ENCODE measurements around the gene RABL2A. TPM values are rescaled to one million over a fixed set of nuclear protein-coding genes. Genes with fewer than 3 reads are reported as not detected.
"Not testable (repeated sequence)": the region's sequence is repeated elsewhere in the genome, so short reads cannot be mapped to it uniquely, and the experiment has no call there.

Gene RABL2A
- total RNA-seq, 1 donor from 2014 or later: 8.9 TPM

DNA sequence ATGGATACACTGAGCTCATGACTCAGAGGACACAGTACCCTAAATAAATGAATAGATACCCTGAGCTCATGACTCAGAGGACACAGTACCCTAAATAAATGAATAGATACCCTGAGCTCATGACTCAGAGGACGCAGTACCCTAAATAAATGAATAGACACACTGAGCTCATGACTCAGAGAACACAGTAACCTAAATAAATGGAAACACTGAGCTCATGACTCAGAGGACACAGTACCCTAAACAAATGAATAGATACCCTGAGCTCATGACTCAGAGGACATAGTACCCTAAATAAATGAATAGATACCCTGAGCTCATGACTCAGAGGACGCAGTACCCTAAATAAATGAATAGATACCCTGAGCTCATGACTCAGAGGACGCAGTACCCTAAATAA lies 25.5 kb downstream of the RABL2A start:
- H3K4me1 ChIP-seq (ENCODE audit: control insufficient read depth in 3 of 3, insufficient read depth in 3 of 3, low read length in 3 of 3); H3K27me3 ChIP-seq (ENCODE audit: control insufficient read depth in 3 of 3, insufficient read depth in 3 of 3, low read length in 3 of 3); H3K36me3 ChIP-seq (ENCODE audit: control insufficient read depth in 3 of 3, insufficient read depth in 3 of 3, low read length in 3 of 3); H3K9ac ChIP-seq (ENCODE audit: low read depth in 1 of 3, low read length in 3 of 3); H3K27ac ChIP-seq (ENCODE audit: low read depth, low read length); H3K9me3 ChIP-seq (ENCODE audit: control insufficient read depth in 3 of 3, low read length in 3 of 3); H3K4me3 ChIP-seq (ENCODE audit: low read length in 3 of 3): not testable (repeated sequence)

DNA sequence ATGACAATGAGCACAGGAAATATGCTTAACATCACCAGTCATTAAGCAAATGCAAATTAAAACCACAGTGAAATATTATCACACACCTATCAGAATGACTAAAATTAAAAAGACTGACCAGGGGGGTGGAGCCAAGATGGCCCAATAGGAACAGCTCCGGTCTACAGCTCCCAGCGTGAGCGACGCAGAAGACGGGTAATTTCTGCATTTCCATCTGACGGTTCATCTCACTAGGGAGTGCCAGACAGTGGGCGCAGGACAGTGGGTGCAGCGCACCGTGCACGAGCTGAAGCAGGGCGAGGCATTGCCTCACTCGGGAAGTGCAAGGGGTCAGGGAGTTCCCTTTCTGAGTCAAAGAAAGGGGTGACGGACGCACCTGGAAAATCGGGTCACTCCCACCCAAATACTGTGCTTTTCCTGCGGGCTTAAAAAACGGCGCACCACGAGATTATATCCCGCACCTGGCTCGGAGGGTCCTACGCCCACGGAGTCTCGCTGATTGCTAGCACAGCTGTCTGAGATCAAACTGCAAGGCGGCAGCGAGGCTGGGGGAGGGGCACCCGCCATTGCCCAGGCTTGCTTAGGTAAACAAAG lies 29.1 kb downstream of the RABL2A start:
- not testable (repeated sequence) for H3K9ac ChIP-seq (ENCODE audit: low read depth in 1 of 3, low read length in 3 of 3); H3K9me3 ChIP-seq (ENCODE audit: control insufficient read depth in 3 of 3, low read length in 3 of 3); H3K27me3 ChIP-seq (ENCODE audit: control insufficient read depth in 3 of 3, insufficient read depth in 3 of 3, low read length in 3 of 3); H3K27ac ChIP-seq (ENCODE audit: low read depth, low read length); H3K4me1 ChIP-seq (ENCODE audit: control insufficient read depth in 3 of 3, insufficient read depth in 3 of 3, low read length in 3 of 3); H3K4me3 ChIP-seq (ENCODE audit: low read length in 3 of 3); H3K36me3 ChIP-seq (ENCODE audit: control insufficient read depth in 3 of 3, insufficient read depth in 3 of 3, low read length in 3 of 3)

GRCh38 chr2:113657735-113658134 lies 30.7 kb downstream of the RABL2A start:
- H3K4me1 ChIP-seq (ENCODE audit: control insufficient read depth in 3 of 3, insufficient read depth in 3 of 3, low read length in 3 of 3); H3K9ac ChIP-seq (ENCODE audit: low read depth in 1 of 3, low read length in 3 of 3); H3K4me3 ChIP-seq (ENCODE audit: low read length in 3 of 3); H3K9me3 ChIP-seq (ENCODE audit: control insufficient read depth in 3 of 3, low read length in 3 of 3); H3K27ac ChIP-seq (ENCODE audit: low read depth, low read length); H3K27me3 ChIP-seq (ENCODE audit: control insufficient read depth in 3 of 3, insufficient read depth in 3 of 3, low read length in 3 of 3); H3K36me3 ChIP-seq (ENCODE audit: control insufficient read depth in 3 of 3, insufficient read depth in 3 of 3, low read length in 3 of 3): not testable (repeated sequence)

GRCh38 chr2:113663285-113664060 lies 36.4 kb downstream of the RABL2A start:
- H3K36me3 ChIP-seq (ENCODE audit: control insufficient read depth in 3 of 3, insufficient read depth in 3 of 3, low read length in 3 of 3); H3K9ac ChIP-seq (ENCODE audit: low read depth in 1 of 3, low read length in 3 of 3); H3K9me3 ChIP-seq (ENCODE audit: control insufficient read depth in 3 of 3, low read length in 3 of 3); H3K4me1 ChIP-seq (ENCODE audit: control insufficient read depth in 3 of 3, insufficient read depth in 3 of 3, low read length in 3 of 3); H3K4me3 ChIP-seq (ENCODE audit: low read length in 3 of 3); H3K27me3 ChIP-seq (ENCODE audit: control insufficient read depth in 3 of 3, insufficient read depth in 3 of 3, low read length in 3 of 3); H3K27ac ChIP-seq (ENCODE audit: low read depth, low read length): not testable (repeated sequence)

- H3K9ac ChIP-seq (ENCODE audit: low read depth in 1 of 3, low read length in 3 of 3); H3K9me3 ChIP-seq (ENCODE audit: control insufficient read depth in 3 of 3, low read length in 3 of 3); H3K36me3 ChIP-seq (ENCODE audit: control insufficient read depth in 3 of 3, insufficient read depth in 3 of 3, low read length in 3 of 3); H3K27ac ChIP-seq (ENCODE audit: low read depth, low read length); H3K4me1 ChIP-seq (ENCODE audit: control insufficient read depth in 3 of 3, insufficient read depth in 3 of 3, low read length in 3 of 3); H3K4me3 ChIP-seq (ENCODE audit: low read length in 3 of 3); H3K27me3 ChIP-seq (ENCODE audit: control insufficient read depth in 3 of 3, insufficient read depth in 3 of 3, low read length in 3 of 3): not testable (repeated sequence)
Measured at GRCh38 chr2:113664761-113665533, 37.9 kb downstream of the RABL2A start.

GRCh38 chr2:113669013-113669412 lies 41.9 kb downstream of the RABL2A start:
- not testable (repeated sequence) for H3K9me3 ChIP-seq (ENCODE audit: control insufficient read depth in 3 of 3, low read length in 3 of 3); H3K36me3 ChIP-seq (ENCODE audit: control insufficient read depth in 3 of 3, insufficient read depth in 3 of 3, low read length in 3 of 3); H3K27ac ChIP-seq (ENCODE audit: low read depth, low read length); H3K4me3 ChIP-seq (ENCODE audit: low read length in 3 of 3); H3K9ac ChIP-seq (ENCODE audit: low read depth in 1 of 3, low read length in 3 of 3); H3K27me3 ChIP-seq (ENCODE audit: control insufficient read depth in 3 of 3, insufficient read depth in 3 of 3, low read length in 3 of 3); H3K4me1 ChIP-seq (ENCODE audit: control insufficient read depth in 3 of 3, insufficient read depth in 3 of 3, low read length in 3 of 3)

- H3K4me3 ChIP-seq (ENCODE audit: low read length in 3 of 3): no peak overlapping the region
- no peak overlapping the region for H3K9ac ChIP-seq (ENCODE audit: low read depth in 1 of 3, low read length in 3 of 3)
- no peaks in the 10 kb centered on the region for H3K9me3 ChIP-seq (ENCODE audit: control insufficient read depth in 3 of 3, low read length in 3 of 3)
- no peak overlapping the region for H3K27ac ChIP-seq (ENCODE audit: low read depth, low read length)
- H3K36me3 ChIP-seq (ENCODE audit: control insufficient read depth in 3 of 3, insufficient read depth in 3 of 3, low read length in 3 of 3): no peaks in the 10 kb centered on the region
- no peaks in the 10 kb centered on the region for H3K4me1 ChIP-seq (ENCODE audit: control insufficient read depth in 3 of 3, insufficient read depth in 3 of 3, low read length in 3 of 3)
- no peaks in the 10 kb centered on the region for H3K27me3 ChIP-seq (ENCODE audit: control insufficient read depth in 3 of 3, insufficient read depth in 3 of 3, low read length in 3 of 3)
Measured at GRCh38 chr2:113672326-113672932, 45.4 kb downstream of the RABL2A start.

DNA sequence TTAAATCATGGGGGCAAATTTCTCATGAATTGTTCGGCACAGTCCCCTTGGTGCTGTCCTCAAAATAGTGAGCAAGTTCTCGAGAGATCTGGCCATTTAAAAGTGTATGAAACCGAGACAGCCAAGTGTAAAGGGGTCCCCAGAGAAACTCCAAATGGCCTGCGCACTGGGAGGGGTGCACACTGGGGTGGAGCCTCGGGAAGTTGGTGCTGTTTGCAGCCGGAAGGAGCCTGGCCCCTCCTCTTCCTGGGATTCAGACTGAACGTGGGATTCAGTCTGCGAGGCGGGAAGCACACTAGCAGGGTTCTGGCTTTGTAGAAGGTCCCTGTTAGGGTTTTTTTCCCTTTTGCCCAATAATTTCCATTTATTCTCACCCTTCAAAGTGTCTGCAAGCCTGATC lies 48.8 kb downstream of the RABL2A start:
- Histone ChIP-seq H3K9ac (ENCODE audit: low read depth in 1 of 3, low read length in 3 of 3) (no peak overlapping the region), H3K4me1 (ENCODE audit: control insufficient read depth in 3 of 3, insufficient read depth in 3 of 3, low read length in 3 of 3) (no peaks in the 10 kb centered on the region), H3K27ac (ENCODE audit: low read depth, low read length) (no peak overlapping the region), H3K27me3 (ENCODE audit: control insufficient read depth in 3 of 3, insufficient read depth in 3 of 3, low read length in 3 of 3) (no peaks in the 10 kb centered on the region), H3K36me3 (ENCODE audit: control insufficient read depth in 3 of 3, insufficient read depth in 3 of 3, low read length in 3 of 3) (no peaks in the 10 kb centered on the region), H3K9me3 (ENCODE audit: control insufficient read depth in 3 of 3, low read length in 3 of 3) (no peaks in the 10 kb centered on the region), H3K4me3 (ENCODE audit: low read length in 3 of 3) (no peak overlapping the region)

DNA sequence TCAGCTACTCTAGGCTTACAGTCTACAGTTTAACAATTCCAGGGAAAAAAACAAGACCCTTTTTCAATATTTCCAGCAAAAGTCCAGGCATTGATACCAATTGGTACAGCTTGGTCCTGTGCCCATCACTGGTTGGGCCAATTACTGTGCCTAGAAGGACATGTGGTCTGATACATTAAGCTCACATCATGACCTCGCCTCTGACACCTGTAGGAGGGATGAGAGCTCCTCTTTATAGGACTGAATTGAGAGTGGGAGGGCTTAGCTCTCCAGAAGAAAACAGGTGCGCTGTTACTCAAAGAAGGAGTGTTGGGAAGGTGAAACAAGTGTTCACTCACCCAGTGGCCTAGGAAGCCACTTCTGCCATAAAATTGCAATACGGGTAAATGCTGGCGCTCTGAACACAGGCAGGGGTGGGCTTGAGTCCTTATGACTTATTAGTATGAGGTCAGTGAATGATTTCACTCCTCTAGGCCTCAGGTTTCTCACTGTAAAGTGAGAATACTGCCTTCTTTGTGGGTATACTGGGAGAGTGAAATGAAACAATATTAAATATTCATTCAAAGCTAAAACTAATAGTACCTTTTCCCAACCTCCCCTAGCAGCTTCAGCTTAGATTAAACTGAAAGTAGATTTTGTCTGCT lies 49.7 kb downstream of the RABL2A start:
- H3K36me3 ChIP-seq (ENCODE audit: control insufficient read depth in 3 of 3, insufficient read depth in 3 of 3, low read length in 3 of 3): no peaks in the 10 kb centered on the region
- no peaks in the 10 kb centered on the region for H3K9me3 ChIP-seq (ENCODE audit: control insufficient read depth in 3 of 3, low read length in 3 of 3)
- H3K4me3 ChIP-seq (ENCODE audit: low read length in 3 of 3): no peak overlapping the region
- no peak overlapping the region for H3K9ac ChIP-seq (ENCODE audit: low read depth in 1 of 3, low read length in 3 of 3)
- H3K27me3 ChIP-seq (ENCODE audit: control insufficient read depth in 3 of 3, insufficient read depth in 3 of 3, low read length in 3 of 3): no peaks in the 10 kb centered on the region
- H3K4me1 ChIP-seq (ENCODE audit: control insufficient read depth in 3 of 3, insufficient read depth in 3 of 3, low read length in 3 of 3): no peaks in the 10 kb centered on the region
- H3K27ac ChIP-seq (ENCODE audit: low read depth, low read length): no peak overlapping the region
